Cardiac muscle cell (in vitro differentiated cells and primary cell): ENCODE measurements around the gene KCNJ2. TPM values are rescaled to one million over a fixed set of nuclear protein-coding genes. Genes with fewer than 3 reads are reported as not detected.

Experiments used
- DNase-seq, 2 donors: peaks; one replicate each; pipeline versions ENCODE4 v3.0.0 to v3.0.0-alpha.2; 2010 to 2017; ENCODE audit warnings: low read depth in 1 of 2, low spot score in 1 of 2
- H3K27ac ChIP-seq: fragments of 200-600 bp; sonication (generic); 2 replicates; pipeline ENCODE4 v1.5.1; 2016
- H3K27me3 ChIP-seq: fragments of 200-600 bp; sonication (generic); 2 replicates; pipeline ENCODE4 v1.6.0; 2016; ENCODE audit warnings: control low read depth
- H3K36me3 ChIP-seq: fragments of 200-600 bp; sonication (generic); 2 replicates; pipeline ENCODE4 v1.5.1; 2016; ENCODE audit warnings: control low read depth
- H3K4me1 ChIP-seq: fragments of 200-600 bp; sonication (generic); 2 replicates; pipeline ENCODE4 v1.8.1; 2017; ENCODE audit warnings: low read depth, mild to moderate bottlenecking, mixed run types
- H3K4me3 ChIP-seq: fragments of 200-600 bp; sonication (generic); 2 replicates; pipeline ENCODE4 v1.5.1; 2016; ENCODE audit warnings: mild to moderate bottlenecking
- H3K9me3 ChIP-seq: fragments of 200-600 bp; sonication (generic); 2 replicates; pipeline ENCODE4 v1.5.1; 2017; ENCODE audit warnings: low read depth, mild to moderate bottlenecking, control low read depth
- CTCF ChIP-seq: IDR thresholded peaks from 2 replicates; pipeline ENCODE4 v1.5.1; 2012; ENCODE audit warnings: low read depth, mild to moderate bottlenecking, low read length
- polyA plus RNA-seq: library from polyadenylated mRNA; unstranded; fragments of >200 nt; fragmentation: Nextera tagmentation; extraction: Ambion mirVana; gene quantifications from 2 replicates; pipeline ENCODE4 v1.2.1, GENCODE V29; 2016
- total RNA-seq: library from RNA; depleted of rRNA; stranded (reverse); fragments of >200 nt; gene quantifications from 2 replicates; pipeline ENCODE4 v1.2.3, GENCODE V29; 2016

The KCNJ2 gene
- total and polyA plus RNA-seq, 2 experiments from 2014 or later: 0.66 TPM; not detected in 1

- no peaks in the 10 kb centered on the region for H3K36me3 ChIP-seq
- peak in 1 of 2 donors; percentile 36 for DNase-seq
- H3K9me3 ChIP-seq: no peaks in the 10 kb centered on the region
- H3K27ac ChIP-seq: no peak overlapping the region
- H3K4me1 ChIP-seq: no peaks in the 10 kb centered on the region
- H3K4me3 ChIP-seq: no peak overlapping the region
- H3K27me3 ChIP-seq: peaks cover 29% of the 10 kb centered on the region
- no peak for TF ChIP-seq CTCF
These were observed 15.4 kb downstream of the KCNJ2 start for GRCh38 chr17:70184770-70185169.

- no peak overlapping the region for H3K27ac ChIP-seq
- H3K27me3 ChIP-seq: peaks cover 29% of the 10 kb centered on the region
- H3K9me3 ChIP-seq: no peaks in the 10 kb centered on the region
- no peak for TF ChIP-seq CTCF
- no peaks in the 10 kb centered on the region for H3K4me1 ChIP-seq
- H3K36me3 ChIP-seq: no peaks in the 10 kb centered on the region
- DNase-seq: no peak
- H3K4me3 ChIP-seq: no peak overlapping the region
These were observed 16.0 kb downstream of the KCNJ2 start for GRCh38 chr17:70185285-70185684.

GRCh38 chr17:70187383-70187782 lies 18.1 kb downstream of the KCNJ2 start:
- Histone ChIP-seq H3K27ac (no peak overlapping the region), H3K36me3 (no peaks in the 10 kb centered on the region), H3K4me3 (no peak overlapping the region), H3K9me3 (no peaks in the 10 kb centered on the region), H3K4me1 (no peaks in the 10 kb centered on the region), H3K27me3 (peaks cover 23% of the 10 kb centered on the region)
- DNase-seq: no peak
- TF ChIP-seq CTCF: no peak

GRCh38 chr17:70190959-70191805 lies 21.9 kb downstream of the KCNJ2 start:
- DNase-seq: no peak
- no peak for TF ChIP-seq CTCF
- Histone ChIP-seq H3K9me3 (no peaks in the 10 kb centered on the region), H3K27me3 (peaks cover 9% of the 10 kb centered on the region), H3K27ac (no peak overlapping the region), H3K4me3 (no peak overlapping the region), H3K36me3 (no peaks in the 10 kb centered on the region), H3K4me1 (no peaks in the 10 kb centered on the region)

GRCh38 chr17:70195091-70195490 lies 25.8 kb downstream of the KCNJ2 start:
- Histone ChIP-seq H3K4me1 (no peaks in the 10 kb centered on the region), H3K27me3 (no peaks in the 10 kb centered on the region), H3K9me3 (peaks cover 2% of the 10 kb centered on the region), H3K36me3 (no peaks in the 10 kb centered on the region), H3K27ac (no peak overlapping the region), H3K4me3 (no peak overlapping the region)
- no peak for TF ChIP-seq CTCF
- DNase-seq: no peak
